ENCODE measurements around the gene EHD3. TPM values are rescaled to one million over a fixed set of nuclear protein-coding genes. Genes with fewer than 3 reads are reported as not detected.

The EHD3 gene
- total and polyA plus RNA-seq, 2 of the 4 experiments (the other 2 are of a cell fraction) = 29.1 to 39.8 TPM

DNA sequence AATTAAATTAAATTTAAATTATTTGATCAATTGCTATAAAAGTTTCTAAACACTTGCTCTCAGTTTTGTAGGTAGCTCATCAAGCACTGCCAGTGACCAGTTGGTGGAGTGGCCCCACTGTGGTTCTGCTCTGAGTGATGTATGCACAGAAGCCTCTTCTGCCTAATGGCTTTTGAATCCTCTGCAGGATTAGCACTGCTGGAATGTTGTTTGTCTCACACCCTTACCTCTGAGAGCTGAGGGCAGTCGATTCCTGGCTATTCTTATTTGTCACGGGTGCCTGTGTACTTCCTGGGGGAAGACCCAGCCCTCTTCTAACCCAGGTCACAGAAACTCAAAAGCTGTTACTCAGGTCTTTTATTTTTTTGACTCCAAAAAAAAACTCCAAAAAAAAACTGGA, 26.2 kb upstream of the EHD3 start:
- no peak overlapping the region for H3K18ac ChIP-seq (ENCODE audit: low read depth, low read length)
- ChIA-PET CTCF (no interaction called here), POLR2A (ENCODE audit: unreplicated experiment) (no interaction called here)
- no peaks in the 10 kb centered on the region for H3K9me1 ChIP-seq (ENCODE audit: insufficient read depth, low read length)
- H3K4me3 ChIP-seq (ENCODE audit: insufficient read depth, low read depth, low read length) = no peak overlapping the region
- H2BK5ac ChIP-seq (ENCODE audit: low read depth, low read length, poor library complexity, severe bottlenecking) = no peak overlapping the region
- no peak overlapping the region for H3K9ac ChIP-seq (ENCODE audit: low read depth, low read length)
- H2AK9ac ChIP-seq (replicated peaks; ENCODE audit: low read depth, low read length, poor library complexity) = no peak overlapping the region
- DNase-seq (no peak), ATAC-seq (ENCODE audit: low read depth) (no peak)
- no peak overlapping the region for H4K5ac ChIP-seq (ENCODE audit: low read depth, low read length)
- TF ChIP-seq NFE2L2 (IDR thresholded peaks at IDR 0.05; ENCODE audit: low read depth, low read length) (no peak), RAD21 (IDR thresholded peaks at IDR 0.05; ENCODE audit: low read length) (no peak), RCOR1 (IDR thresholded peaks at IDR 0.05; ENCODE audit: insufficient replicate concordance, low read length) (no peak), MAZ (IDR thresholded peaks at IDR 0.05; ENCODE audit: borderline replicate concordance, low read depth, low read length) (no peak), MXI1 (IDR thresholded peaks at IDR 0.05; ENCODE audit: borderline replicate concordance, low read depth, low read length) (no peak), POLR2A (IDR thresholded peaks at IDR 0.05; ENCODE audit: low read depth, low read length) (no peak), CEBPB (IDR thresholded peaks at IDR 0.05; ENCODE audit: low read depth, low read length) (no peak), SMC3 (IDR thresholded peaks at IDR 0.05; ENCODE audit: low read depth, low read length) (no peak), FOS (IDR thresholded peaks at IDR 0.05; ENCODE audit: low read depth, low read length) (no peak), CHD1 (IDR thresholded peaks at IDR 0.05; ENCODE audit: low read depth, low read length) (no peak), BHLHE40 (IDR thresholded peaks at IDR 0.05; ENCODE audit: low read depth, low read length) (no peak), MAFK (IDR thresholded peaks at IDR 0.05; ENCODE audit: low read depth, low read length) (no peak)
- TF ChIP-seq, protein P1, sequence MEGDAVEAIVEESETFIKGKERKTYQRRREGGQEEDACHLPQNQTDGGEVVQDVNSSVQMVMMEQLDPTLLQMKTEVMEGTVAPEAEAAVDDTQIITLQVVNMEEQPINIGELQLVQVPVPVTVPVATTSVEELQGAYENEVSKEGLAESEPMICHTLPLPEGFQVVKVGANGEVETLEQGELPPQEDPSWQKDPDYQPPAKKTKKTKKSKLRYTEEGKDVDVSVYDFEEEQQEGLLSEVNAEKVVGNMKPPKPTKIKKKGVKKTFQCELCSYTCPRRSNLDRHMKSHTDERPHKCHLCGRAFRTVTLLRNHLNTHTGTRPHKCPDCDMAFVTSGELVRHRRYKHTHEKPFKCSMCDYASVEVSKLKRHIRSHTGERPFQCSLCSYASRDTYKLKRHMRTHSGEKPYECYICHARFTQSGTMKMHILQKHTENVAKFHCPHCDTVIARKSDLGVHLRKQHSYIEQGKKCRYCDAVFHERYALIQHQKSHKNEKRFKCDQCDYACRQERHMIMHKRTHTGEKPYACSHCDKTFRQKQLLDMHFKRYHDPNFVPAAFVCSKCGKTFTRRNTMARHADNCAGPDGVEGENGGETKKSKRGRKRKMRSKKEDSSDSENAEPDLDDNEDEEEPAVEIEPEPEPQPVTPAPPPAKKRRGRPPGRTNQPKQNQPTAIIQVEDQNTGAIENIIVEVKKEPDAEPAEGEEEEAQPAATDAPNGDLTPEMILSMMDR (conservative IDR thresholded peaks at IDR 0.05; ENCODE audit: low read depth, low read length) = no peak
- TF ChIP-seq, protein P2, sequence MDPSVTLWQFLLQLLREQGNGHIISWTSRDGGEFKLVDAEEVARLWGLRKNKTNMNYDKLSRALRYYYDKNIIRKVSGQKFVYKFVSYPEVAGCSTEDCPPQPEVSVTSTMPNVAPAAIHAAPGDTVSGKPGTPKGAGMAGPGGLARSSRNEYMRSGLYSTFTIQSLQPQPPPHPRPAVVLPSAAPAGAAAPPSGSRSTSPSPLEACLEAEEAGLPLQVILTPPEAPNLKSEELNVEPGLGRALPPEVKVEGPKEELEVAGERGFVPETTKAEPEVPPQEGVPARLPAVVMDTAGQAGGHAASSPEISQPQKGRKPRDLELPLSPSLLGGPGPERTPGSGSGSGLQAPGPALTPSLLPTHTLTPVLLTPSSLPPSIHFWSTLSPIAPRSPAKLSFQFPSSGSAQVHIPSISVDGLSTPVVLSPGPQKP (IDR thresholded peaks at IDR 0.05; ENCODE audit: borderline replicate concordance, low read depth, low read length) = no peak
- TF ChIP-seq, protein P3, sequence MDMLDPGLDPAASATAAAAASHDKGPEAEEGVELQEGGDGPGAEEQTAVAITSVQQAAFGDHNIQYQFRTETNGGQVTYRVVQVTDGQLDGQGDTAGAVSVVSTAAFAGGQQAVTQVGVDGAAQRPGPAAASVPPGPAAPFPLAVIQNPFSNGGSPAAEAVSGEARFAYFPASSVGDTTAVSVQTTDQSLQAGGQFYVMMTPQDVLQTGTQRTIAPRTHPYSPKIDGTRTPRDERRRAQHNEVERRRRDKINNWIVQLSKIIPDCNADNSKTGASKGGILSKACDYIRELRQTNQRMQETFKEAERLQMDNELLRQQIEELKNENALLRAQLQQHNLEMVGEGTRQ (IDR thresholded peaks at IDR 0.05; ENCODE audit: low read depth, low read length) = no peak
- no peak overlapping the region for H3K14ac ChIP-seq (replicated peaks; ENCODE audit: low read depth, low read length)
- intact Hi-C loops (cut with micrococcal nuclease) = no loop called here
- no peak overlapping the region for H4K91ac ChIP-seq (ENCODE audit: insufficient read depth, low read depth, low read length)
- no peak overlapping the region for H2AK5ac ChIP-seq (ENCODE audit: low read depth, low read length)
- no peaks in the 10 kb centered on the region for H3K4me1 ChIP-seq (ENCODE audit: control insufficient read depth, insufficient read depth, low read length)
- no peaks in the 10 kb centered on the region for H3K9me3 ChIP-seq (ENCODE audit: control insufficient read depth, insufficient read depth, low read length)
- no peak overlapping the region for H2AFZ ChIP-seq (replicated peaks; ENCODE audit: low read length, poor library complexity)
- in situ Hi-C loops (cut with MboI; ENCODE audit: low sequenced_read_pairs) = no loop called here
- no CpG with 5 or more reads among the region's 2 CpGs for WGBS, 2 experiments (ENCODE audit: extremely low coverage in 2 of 2, insufficient read length in 1 of 2)
- H3K36me3 ChIP-seq (ENCODE audit: control insufficient read depth, insufficient read depth, low read length) = no peaks in the 10 kb centered on the region
- no peak overlapping the region for H3K4me2 ChIP-seq (ENCODE audit: low read depth, low read length)
- dilution Hi-C loops (cut with HindIII; ENCODE audit: low sequenced_read_pairs, unreplicated experiment) = no loop called here
- H3K56ac ChIP-seq (ENCODE audit: extremely low read depth, insufficient read depth, low read length) = no peak overlapping the region
- H2BK120ac ChIP-seq (ENCODE audit: low read depth, low read length) = no peak overlapping the region
- H3K79me1 ChIP-seq (ENCODE audit: low read depth in 1 of 2, low read length in 2 of 2) = no peaks in the 10 kb centered on the region
- no peaks in the 10 kb centered on the region for H4K20me1 ChIP-seq (ENCODE audit: insufficient read depth, low read length)
- H3K27ac ChIP-seq (ENCODE audit: insufficient read depth, low read length) = no peak overlapping the region
- no TSS peak for BruUV-seq (replicated peaks)
- peaks cover 2% of the 10 kb centered on the region for H3K27me3 ChIP-seq (ENCODE audit: control insufficient read depth, insufficient read depth, low read length)
- no peak overlapping the region for H2BK20ac ChIP-seq (ENCODE audit: low read depth, low read length)
- H4K8ac ChIP-seq (ENCODE audit: low read depth in 2 of 2, low read length in 2 of 2) = no peak overlapping the region
- no peak overlapping the region for H3K4ac ChIP-seq (ENCODE audit: low read depth, low read length)
- H2BK15ac ChIP-seq (ENCODE audit: low read depth, low read length) = no peak overlapping the region
- H3K23ac ChIP-seq (ENCODE audit: low read depth, low read length) = no peak overlapping the region
